Tibial nerve (tissue), 4 donors: ENCODE results near the gene PPP2R5D. TPM values are rescaled to one million over a fixed set of nuclear protein-coding genes. Genes with fewer than 3 reads are reported as not detected.
A peak's percentile ranks its signal among the peaks of the same experiment; 100 is the strongest.

Source experiments
- DNase-seq, 2 donors: peaks; one replicate each; pipeline ENCODE4 v3.0.0-alpha.2; 2019; ENCODE audit warnings: low spot score in 2 of 2
- H3K27ac ChIP-seq, 4 donors: fragments of 200-600 bp; sonication (generic) in 3 of 4; one replicate each; pipeline ENCODE4 v1.5.1; 2017 to 2019; ENCODE audit warnings: mild to moderate bottlenecking in 1 of 4
- H3K27me3 ChIP-seq, 2 donors: fragments of 200-600 bp; sonication (generic) in 1 of 2; one replicate each; pipeline versions ENCODE4 v1.5.1 to v1.6.0; 2017 to 2019
- H3K36me3 ChIP-seq, 3 donors: fragments of 200-600 bp; sonication (generic); one replicate each; pipeline ENCODE4 v1.5.1; 2018 to 2019
- H3K4me1 ChIP-seq, 4 donors: fragments of 200-600 bp; sonication (generic) in 3 of 4; one replicate each; pipeline ENCODE4 v1.5.1; 2017 to 2019
- H3K4me3 ChIP-seq, 4 donors: fragments of 200-600 bp; sonication (generic) in 3 of 4; one replicate each; pipeline ENCODE4 v1.5.1; 2017 to 2019; ENCODE audit warnings: mild to moderate bottlenecking in 1 of 4, moderate library complexity in 1 of 4
- H3K9me3 ChIP-seq, 4 donors: fragments of 200-600 bp; sonication (generic) in 3 of 4; one replicate each; pipeline ENCODE4 v1.5.1; 2017 to 2019
- CTCF ChIP-seq, 5 experiments: fragments of 200-600 bp in 3 of 5; fragments of 450-650 bp in 2 of 5; sonication (generic) in 3 of 5; IDR thresholded peaks; one replicate each; pipeline ENCODE4 v1.5.1; 2016 to 2019; ENCODE audit warnings: antibody characterized with exemption in 5 of 5, mild to moderate bottlenecking in 3 of 5, moderate library complexity in 2 of 5
- EP300 ChIP-seq, 2 donors: sonication (generic); formaldehyde crosslinking; IDR thresholded peaks; one replicate each; pipeline ENCODE4 v1.6.1; 2017; ENCODE audit warnings: antibody characterized with exemption in 2 of 2, mild to moderate bottlenecking in 1 of 2
- POLR2A ChIP-seq, 2 donors: fragments of 450-650 bp; IDR thresholded peaks; one replicate each; pipeline ENCODE4 v1.6.1; 2017; ENCODE audit warnings: antibody characterized with exemption in 2 of 2, mild to moderate bottlenecking in 2 of 2, moderate library complexity in 2 of 2
- WGBS, 2 donors: methylation state at CpG; one replicate each; pipeline ENCODE4 v1.1.5; 2018; 5-methylcytosine and 5-hydroxymethylcytosine counted together
- total RNA-seq, 4 donors: library from RNA; depleted of rRNA; stranded (reverse); fragments of >200 nt; gene quantifications; one replicate each; pipeline ENCODE4 v1.1.0, GENCODE V29; 2016

The PPP2R5D gene
- total RNA-seq, 4 donors from 2014 or later: 25.8 to 54.6 (median 48.3) TPM

GRCh38 chr6:43019152-43019551 lies 34.8 kb downstream of the PPP2R5D start:
- H3K27me3 ChIP-seq: no peaks in the 10 kb centered on the region
- no peak overlapping the region for H3K4me3 ChIP-seq
- no peak for TF ChIP-seq EP300 (IDR thresholded peaks at IDR 0.05)
- no peak for TF ChIP-seq POLR2A (IDR thresholded peaks at IDR 0.05)
- TF ChIP-seq CTCF (IDR thresholded peaks at IDR 0.05): no peak
- peaks cover 5 to 71% (median 31%) of the 10 kb centered on the region in 4 donors for H3K4me1 ChIP-seq
- no peak overlapping the region for H3K27ac ChIP-seq
- no peaks in the 10 kb centered on the region for H3K9me3 ChIP-seq
- WGBS, 2 donors: 93 to 97% methylated on average over 2 of the region's 2 CpGs
- DNase-seq: no peak
- peaks cover 0 to 41% (median 3%) of the 10 kb centered on the region in 3 donors for H3K36me3 ChIP-seq

GRCh38 chr6:43020052-43020705 lies 35.8 kb downstream of the PPP2R5D start:
- DNase-seq: no peak
- Histone ChIP-seq H3K4me1 (peaks cover 2 to 66% (median 26%) of the 10 kb centered on the region in 4 donors), H3K9me3 (no peaks in the 10 kb centered on the region), H3K36me3 (peaks cover 3 to 47% (median 8%) of the 10 kb centered on the region in 3 donors), H3K4me3 (no peak overlapping the region), H3K27ac (peak overlapping the region in 1 of 4 donors; percentile 92), H3K27me3 (no peaks in the 10 kb centered on the region)
- WGBS, 2 donors: 89 to 94% methylated on average over 3 of the region's 3 CpGs
- TF ChIP-seq CTCF (IDR thresholded peaks at IDR 0.05) (no peak), EP300 (IDR thresholded peaks at IDR 0.05) (no peak), POLR2A (IDR thresholded peaks at IDR 0.05) (no peak)

- Histone ChIP-seq H3K27me3 (no peaks in the 10 kb centered on the region), H3K27ac (peak overlapping the region; percentile 67 to 92 (median 86)), H3K36me3 (peaks cover 4 to 53% (median 10%) of the 10 kb centered on the region in 3 donors), H3K4me3 (peak overlapping the region; percentile 84 to 93 (median 87)), H3K9me3 (no peaks in the 10 kb centered on the region), H3K4me1 (peaks cover 0 to 60% (median 20%) of the 10 kb centered on the region in 4 donors)
- DNase-seq: no peak
- TF ChIP-seq POLR2A (IDR thresholded peaks at IDR 0.05) (no peak), CTCF (IDR thresholded peaks at IDR 0.05) (no peak), EP300 (IDR thresholded peaks at IDR 0.05) (no peak)
- 47 to 58% methylated on average over 5 of the region's 5 CpGs for WGBS, 2 donors
Measured at GRCh38 chr6:43020847-43021246, 36.5 kb downstream of the PPP2R5D start.

- H3K9me3 ChIP-seq: no peaks in the 10 kb centered on the region
- peak within 1 kb of the TSS; percentile 67 to 92 (median 86) for H3K27ac ChIP-seq
- H3K27me3 ChIP-seq: no peaks in the 10 kb centered on the region
- DNase-seq: peak; percentile 42 to 68
- H3K36me3 ChIP-seq: peaks cover 4 to 60% (median 16%) of the 10 kb centered on the region in 3 donors
- peaks cover 0 to 54% (median 17%) of the 10 kb centered on the region in 4 donors for H3K4me1 ChIP-seq
- 0 to 1% methylated on average over 15 to 27 of the region's 56 CpGs for WGBS, 2 donors
- peak in 1 of 2 donors; percentile 66 for TF ChIP-seq EP300 (IDR thresholded peaks at IDR 0.05)
- TF ChIP-seq POLR2A (IDR thresholded peaks at IDR 0.05): peak in 1 of 2 donors; percentile 39
- TF ChIP-seq CTCF (IDR thresholded peaks at IDR 0.05): no peak
- peak within 1 kb of the TSS; percentile 84 to 93 (median 87) for H3K4me3 ChIP-seq
Measured at GRCh38 chr6:43021270-43022047, 37.1 kb downstream of the PPP2R5D start, which contains the start of gene RRP36. RRP36 (plus strand) TSS chr6:43021623; CDS start chr6:43021655, 32 bp downstream.
